ENCODE data around the gene GPR18. TPM values are rescaled to one million over a fixed set of nuclear protein-coding genes. Genes with fewer than 3 reads are reported as not detected.

The GPR18 gene
- total RNA-seq: not detected

GRCh38 chr13:99258210-99258860, at the start of gene GPR18:
Gene GPR18 (minus strand): TSS chr13:99258379. CDS start chr13:99255872, 2,507 bp downstream.
- intact Hi-C loops (cut with DNase I): no loop called here
- Histone ChIP-seq H3K27ac (no peak within 1 kb of the TSS), H3K4me3 (no peak within 1 kb of the TSS), H3K9me3 (no peaks in the 10 kb centered on the region), H3K4me1 (peaks cover 0 to 2% of the 10 kb centered on the region in 2 donors), H3K36me3 (peaks cover 0 to 3% of the 10 kb centered on the region in 2 donors), H3K27me3 (no peaks in the 10 kb centered on the region)
- TF ChIP-seq CTCF (IDR thresholded peaks at IDR 0.05): no peak
- no peak for DNase-seq (ENCODE audit: low spot score in 2 of 2)

- no peaks in the 10 kb centered on the region for H3K27me3 ChIP-seq
- TF ChIP-seq CTCF (IDR thresholded peaks at IDR 0.05): no peak
- intact Hi-C loops (cut with DNase I): no loop called here
- H3K4me3 ChIP-seq: peak overlapping the region in 1 of 2 donors; percentile 50
- H3K9me3 ChIP-seq: no peaks in the 10 kb centered on the region
- DNase-seq (ENCODE audit: low spot score in 2 of 2): peak in 1 of 2 donors; percentile 75
- H3K27ac ChIP-seq: peak overlapping the region; percentile 80 to 85
- peaks cover 0 to 26% of the 10 kb centered on the region in 2 donors for H3K4me1 ChIP-seq
- no peaks in the 10 kb centered on the region for H3K36me3 ChIP-seq
These were observed 49.6 kb upstream of the GPR18 start for GRCh38 chr13:99307648-99308339.

- H3K27me3 ChIP-seq: no peaks in the 10 kb centered on the region
- intact Hi-C loops (cut with DNase I): no loop called here
- peaks cover 0 to 26% of the 10 kb centered on the region in 2 donors for H3K4me1 ChIP-seq
- H3K36me3 ChIP-seq: no peaks in the 10 kb centered on the region
- H3K4me3 ChIP-seq: peak within 1 kb of the TSS; percentile 10 to 50
- peak within 1 kb of the TSS; percentile 80 to 85 for H3K27ac ChIP-seq
- H3K9me3 ChIP-seq: no peaks in the 10 kb centered on the region
- DNase-seq (ENCODE audit: low spot score in 2 of 2): no peak
- TF ChIP-seq CTCF (IDR thresholded peaks at IDR 0.05): no peak
These were observed 49.1 kb upstream of the GPR18 start, which contains the start of gene GPR183 for GRCh38 chr13:99307247-99307646. Gene GPR183 (minus strand): TSS chr13:99307399. CDS start chr13:99296145, 11,254 bp downstream.

- intact Hi-C loops (cut with DNase I): loop anchor here (2.0 kb wide), 1 partner anchor 21 kb away; no protein-coding TSS in a partner anchor
- H3K4me1 ChIP-seq: peaks cover 0 to 26% of the 10 kb centered on the region in 2 donors
These were observed 47.4 kb upstream of the GPR18 start for GRCh38 chr13:99305566-99305965.

GRCh38 chr13:99305158-99305557, 47.0 kb upstream of the GPR18 start:
- Histone ChIP-seq H3K27me3 (no peaks in the 10 kb centered on the region), H3K4me3 (peak overlapping the region in 1 of 2 donors; percentile 50), H3K9me3 (no peaks in the 10 kb centered on the region), H3K4me1 (peaks cover 0 to 24% of the 10 kb centered on the region in 2 donors), H3K27ac (no peak overlapping the region), H3K36me3 (no peaks in the 10 kb centered on the region)
- intact Hi-C loops (cut with DNase I): loop anchor here (2.0 kb wide), 1 partner anchor 20 kb away; no protein-coding TSS in a partner anchor
- no peak for TF ChIP-seq CTCF (IDR thresholded peaks at IDR 0.05)
- no peak for DNase-seq (ENCODE audit: low spot score in 2 of 2)

More at GRCh38 chr13:99305566-99305965, 47.4 kb upstream of the GPR18 start:
- DNase-seq (ENCODE audit: low spot score in 2 of 2): no peak
- no peak overlapping the region for H3K27ac ChIP-seq
- no peaks in the 10 kb centered on the region for H3K27me3 ChIP-seq
- peak overlapping the region in 1 of 2 donors; percentile 50 for H3K4me3 ChIP-seq
- no peak for TF ChIP-seq CTCF (IDR thresholded peaks at IDR 0.05)
- no peaks in the 10 kb centered on the region for H3K9me3 ChIP-seq
- no peaks in the 10 kb centered on the region for H3K36me3 ChIP-seq

Data from ascending aorta (tissue), 2 donors.